Measurements from ENCODE around the gene ADGRG7.

ADGRG7 gene

DNA sequence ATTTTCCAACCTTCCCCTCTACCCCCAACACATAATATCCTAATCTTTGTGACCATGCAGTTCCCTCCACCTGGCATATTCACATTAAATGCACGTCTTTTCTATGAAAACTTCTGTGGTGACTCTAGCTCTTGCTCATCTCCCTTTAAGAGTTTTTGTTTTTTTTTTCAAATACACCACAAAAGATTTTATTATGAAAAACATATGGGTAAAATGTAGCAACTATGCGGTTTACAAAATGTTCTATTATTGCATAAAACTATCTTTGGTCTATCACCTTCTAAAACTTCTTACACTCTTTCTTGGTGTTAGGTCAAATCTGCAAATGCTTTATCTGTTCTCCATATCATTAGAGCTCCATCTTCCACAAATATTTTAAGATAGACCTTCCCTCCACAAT, 38.6 kb upstream of the ADGRG7 start:
- H3K9ac ChIP-seq (ENCODE audit: low read length) = no peak overlapping the region
- no peak overlapping the region for H3K27ac ChIP-seq (ENCODE audit: low read length)
- H3K9me3 ChIP-seq (replicated peaks; ENCODE audit: insufficient read depth, low read length) = no peaks in the 10 kb centered on the region
- H3K36me3 ChIP-seq (replicated peaks; ENCODE audit: insufficient read depth, low read length) = no peaks in the 10 kb centered on the region
- H3K4me3 ChIP-seq (ENCODE audit: low read length) = no peak overlapping the region
- H3K9me2 ChIP-seq (replicated peaks; ENCODE audit: insufficient read depth, low read length) = no peaks in the 10 kb centered on the region
- H3K4me1 ChIP-seq (ENCODE audit: low read length) = no peaks in the 10 kb centered on the region
- no peak overlapping the region for H2AFZ ChIP-seq (ENCODE audit: low read length)
- no peak for TF ChIP-seq EZH2 (optimal IDR thresholded peaks at IDR 0.05; ENCODE audit: low read depth, low read length)
- TF ChIP-seq, protein P1, sequence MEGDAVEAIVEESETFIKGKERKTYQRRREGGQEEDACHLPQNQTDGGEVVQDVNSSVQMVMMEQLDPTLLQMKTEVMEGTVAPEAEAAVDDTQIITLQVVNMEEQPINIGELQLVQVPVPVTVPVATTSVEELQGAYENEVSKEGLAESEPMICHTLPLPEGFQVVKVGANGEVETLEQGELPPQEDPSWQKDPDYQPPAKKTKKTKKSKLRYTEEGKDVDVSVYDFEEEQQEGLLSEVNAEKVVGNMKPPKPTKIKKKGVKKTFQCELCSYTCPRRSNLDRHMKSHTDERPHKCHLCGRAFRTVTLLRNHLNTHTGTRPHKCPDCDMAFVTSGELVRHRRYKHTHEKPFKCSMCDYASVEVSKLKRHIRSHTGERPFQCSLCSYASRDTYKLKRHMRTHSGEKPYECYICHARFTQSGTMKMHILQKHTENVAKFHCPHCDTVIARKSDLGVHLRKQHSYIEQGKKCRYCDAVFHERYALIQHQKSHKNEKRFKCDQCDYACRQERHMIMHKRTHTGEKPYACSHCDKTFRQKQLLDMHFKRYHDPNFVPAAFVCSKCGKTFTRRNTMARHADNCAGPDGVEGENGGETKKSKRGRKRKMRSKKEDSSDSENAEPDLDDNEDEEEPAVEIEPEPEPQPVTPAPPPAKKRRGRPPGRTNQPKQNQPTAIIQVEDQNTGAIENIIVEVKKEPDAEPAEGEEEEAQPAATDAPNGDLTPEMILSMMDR (IDR thresholded peaks at IDR 0.05; ENCODE audit: low read length) = no peak
- no peak for TF ChIP-seq EZH2phosphoT487 (IDR thresholded peaks at IDR 0.05; ENCODE audit: low read length)
- DNase-seq = no peak
- no peaks in the 10 kb centered on the region for H4K20me1 ChIP-seq (ENCODE audit: insufficient read depth, low read length)
- no peaks in the 10 kb centered on the region for H3K27me3 ChIP-seq (replicated peaks; ENCODE audit: insufficient read depth, low read length)
- no peaks in the 10 kb centered on the region for H3F3A ChIP-seq (ENCODE audit: insufficient read depth, low read length)
- H3K79me2 ChIP-seq (ENCODE audit: low read length) = no peaks in the 10 kb centered on the region
- H3K4me2 ChIP-seq (ENCODE audit: low read depth, low read length) = no peak overlapping the region

DNA sequence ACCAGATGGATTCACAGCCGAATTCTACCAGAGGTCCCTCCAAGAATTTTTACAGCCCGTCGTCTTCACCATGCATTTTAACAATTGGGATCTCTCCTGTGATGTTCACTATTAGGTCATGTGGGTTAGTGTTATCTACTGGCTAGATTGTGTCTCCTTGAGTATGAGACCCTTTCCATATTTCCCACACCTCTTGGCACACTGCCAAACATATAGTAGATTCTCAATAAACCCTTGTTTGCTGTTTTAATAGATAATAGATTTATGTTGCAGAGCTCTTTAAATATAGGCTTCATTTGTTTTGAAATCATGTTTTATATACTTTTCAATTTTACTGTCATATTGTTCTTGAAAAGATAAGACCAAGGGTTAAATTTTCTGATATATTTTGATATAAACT, 34.9 kb upstream of the ADGRG7 start:
- Histone ChIP-seq H3K79me2 (ENCODE audit: low read length) (no peaks in the 10 kb centered on the region), H3K27me3 (replicated peaks; ENCODE audit: insufficient read depth, low read length) (no peaks in the 10 kb centered on the region), H3K9me3 (replicated peaks; ENCODE audit: insufficient read depth, low read length) (no peaks in the 10 kb centered on the region), H3K4me3 (ENCODE audit: low read length) (no peak overlapping the region), H3K27ac (ENCODE audit: low read length) (no peak overlapping the region), H2AFZ (ENCODE audit: low read length) (no peak overlapping the region), H3K9ac (ENCODE audit: low read length) (no peak overlapping the region), H3K4me2 (ENCODE audit: low read depth, low read length) (no peak overlapping the region), H3K36me3 (replicated peaks; ENCODE audit: insufficient read depth, low read length) (no peaks in the 10 kb centered on the region), H4K20me1 (ENCODE audit: insufficient read depth, low read length) (no peaks in the 10 kb centered on the region), H3K9me2 (replicated peaks; ENCODE audit: insufficient read depth, low read length) (no peaks in the 10 kb centered on the region), H3K4me1 (ENCODE audit: low read length) (0 out of 2 replicates have a peak, but pooled peaks cover 6% of the 10 kb centered on the region), H3F3A (ENCODE audit: insufficient read depth, low read length) (no peaks in the 10 kb centered on the region)
- no peak for DNase-seq
- TF ChIP-seq, protein P1 (IDR thresholded peaks at IDR 0.05; ENCODE audit: low read length) = no peak
- no peak for TF ChIP-seq EZH2phosphoT487 (IDR thresholded peaks at IDR 0.05; ENCODE audit: low read length)
- TF ChIP-seq EZH2 (optimal IDR thresholded peaks at IDR 0.05; ENCODE audit: low read depth, low read length) = no peak

DNA sequence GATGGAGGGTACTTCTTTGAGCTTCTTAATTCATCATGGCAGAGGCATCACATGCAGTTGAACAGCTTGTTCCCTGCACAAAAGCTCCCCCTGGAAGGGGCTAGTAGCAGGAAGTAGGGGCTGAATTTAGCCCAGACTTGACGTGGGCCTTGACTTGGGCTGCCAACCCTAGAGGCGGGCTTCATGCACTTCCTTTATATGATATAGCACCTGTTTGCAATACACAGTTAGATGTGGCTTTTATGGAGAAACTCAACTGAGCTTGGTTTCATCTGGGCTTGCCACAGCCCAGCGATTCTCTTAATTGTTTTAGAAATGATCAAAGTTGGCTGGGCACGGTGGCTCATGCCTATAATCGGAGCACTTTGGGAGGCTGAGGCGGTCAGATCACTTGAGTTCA, 33.7 kb upstream of the ADGRG7 start:
- Histone ChIP-seq H3K36me3 (replicated peaks; ENCODE audit: insufficient read depth, low read length) (no peaks in the 10 kb centered on the region), H4K20me1 (ENCODE audit: insufficient read depth, low read length) (no peaks in the 10 kb centered on the region), H2AFZ (ENCODE audit: low read length) (no peak overlapping the region), H3K79me2 (ENCODE audit: low read length) (no peaks in the 10 kb centered on the region), H3K27me3 (replicated peaks; ENCODE audit: insufficient read depth, low read length) (no peaks in the 10 kb centered on the region), H3K27ac (ENCODE audit: low read length) (no peak overlapping the region), H3K9me3 (replicated peaks; ENCODE audit: insufficient read depth, low read length) (no peaks in the 10 kb centered on the region), H3K9ac (ENCODE audit: low read length) (no peak overlapping the region), H3K9me2 (replicated peaks; ENCODE audit: insufficient read depth, low read length) (no peaks in the 10 kb centered on the region), H3K4me1 (ENCODE audit: low read length) (0 out of 2 replicates have a peak, but pooled peaks cover 6% of the 10 kb centered on the region), H3K4me2 (ENCODE audit: low read depth, low read length) (no peak overlapping the region), H3F3A (ENCODE audit: insufficient read depth, low read length) (no peaks in the 10 kb centered on the region), H3K4me3 (ENCODE audit: low read length) (no peak overlapping the region)
- TF ChIP-seq EZH2 (optimal IDR thresholded peaks at IDR 0.05; ENCODE audit: low read depth, low read length) (no peak), EZH2phosphoT487 (IDR thresholded peaks at IDR 0.05; ENCODE audit: low read length) (no peak)
- TF ChIP-seq, protein P1 (IDR thresholded peaks at IDR 0.05; ENCODE audit: low read length) = no peak
- DNase-seq = no peak

All from MM.1S (cell line).